T-cell (primary cell): ENCODE data around the gene UBE2E2. TPM values are rescaled to one million over a fixed set of nuclear protein-coding genes. Genes with fewer than 3 reads are reported as not detected.

Experiments used
- ATAC-seq, 4 experiments: fragments of 200-7000 bp in 3 of 4; fragments of 150-1000 bp in 1 of 4; cut with Tn5 transposase; replicated peaks in 1 of 4; 1 replicate in 3 of 4; 2 replicates in 1 of 4; pipeline ENCODE4 v1.10.0; 2021; ENCODE audit warnings: moderate library complexity in 3 of 4, mild to moderate bottlenecking in 2 of 4, moderate number of reproducible peaks in 1 of 4
- CTCF ChIA-PET, 2 donors: fragments of 300-600 bp; sonication (Branson Sonifier 250); formaldehyde crosslinking; loops; one replicate each; lab custom pipeline; 2022; ENCODE audit warnings: antibody characterized with exemption in 2 of 2; lab: Charles Lee
- POLR2A ChIA-PET, 2 donors: fragments of 300-600 bp; sonication (Branson Sonifier 250); formaldehyde crosslinking; loops; one replicate each; lab custom pipeline; 2022; ENCODE audit warnings: antibody characterized with exemption in 2 of 2; lab: Charles Lee
- DNase-seq, 35 experiments: peaks; one replicate each; pipeline versions ENCODE4 v3.0.0 to v3.0.0-alpha.2; 2013 to 2023
- H3K27ac ChIP-seq: one replicate; pipeline ENCODE4 v1.5.1; 2013; ENCODE audit warnings: low read length
- H3K27me3 ChIP-seq, 2 experiments: replicated peaks in 1 of 2; 1 replicate in 1 of 2; 2 replicates in 1 of 2; pipeline versions ENCODE4 v1.6.1 to v1.7.0; 2013; ENCODE audit warnings: low read length in 1 of 2, mixed read lengths in 1 of 2; ENCODE audit not compliant: control insufficient read depth in 2 of 2, insufficient read depth in 2 of 2; ENCODE audit errors: extremely low read depth in 1 of 2
- H3K36me3 ChIP-seq, 2 donors: 1 replicate in 1 of 2; 2 replicates in 1 of 2; pipeline versions ENCODE4 v1.6.1 to v1.7.0; 2013; ENCODE audit warnings: low read length in 1 of 2; ENCODE audit not compliant: control insufficient read depth in 2 of 2, insufficient read depth in 1 of 2; ENCODE audit errors: extremely low read depth in 1 of 2
- H3K4me1 ChIP-seq, 2 experiments: 1 replicate in 1 of 2; 2 replicates in 1 of 2; pipeline versions ENCODE4 v1.6.1 to v1.7.0; 2013; ENCODE audit warnings: low read length in 2 of 2, mixed read lengths in 1 of 2; ENCODE audit not compliant: insufficient read depth in 2 of 2, control insufficient read depth in 1 of 2; ENCODE audit errors: extremely low read depth in 1 of 2
- H3K4me3 ChIP-seq, 2 donors: 1 replicate in 1 of 2; 2 replicates in 1 of 2; pipeline versions ENCODE4 v1.5.1 to v1.7.0; 2013; ENCODE audit warnings: mild to moderate bottlenecking in 2 of 2, low read length in 1 of 2, moderate library complexity in 1 of 2; ENCODE audit not compliant: control insufficient read depth in 1 of 2; ENCODE audit errors: extremely low read depth in 1 of 2
- H3K9me3 ChIP-seq: 2 replicates; pipeline ENCODE4 v1.7.0; 2013
- H3K27ac Mint-ChIP-seq, 2 donors: one replicate each; pipeline ENCODE4 v1.8.0; 2020 to 2021; ENCODE audit warnings: mild to moderate bottlenecking in 2 of 2, mixed read lengths in 2 of 2
- H3K27me3 Mint-ChIP-seq, 2 donors: one replicate each; pipeline ENCODE4 v1.8.0; 2021 to 2022; ENCODE audit warnings: mixed read lengths in 2 of 2
- H3K36me3 Mint-ChIP-seq: one replicate; pipeline ENCODE4 v1.8.0; 2021; ENCODE audit warnings: mixed read lengths
- H3K4me1 Mint-ChIP-seq, 3 donors: one replicate each; pipeline ENCODE4 v1.8.0; 2020 to 2022; ENCODE audit warnings: mixed read lengths in 3 of 3, mild to moderate bottlenecking in 1 of 3
- H3K4me3 Mint-ChIP-seq, 3 donors: one replicate each; pipeline ENCODE4 v1.8.0; 2020 to 2022; ENCODE audit warnings: mild to moderate bottlenecking in 3 of 3, mixed read lengths in 3 of 3, moderate library complexity in 3 of 3
- H3K9me3 Mint-ChIP-seq, 3 donors: one replicate each; pipeline ENCODE4 v1.8.0; 2020 to 2022; ENCODE audit warnings: mixed read lengths in 3 of 3
- WGBS: methylation state at CpG from one replicate; pipeline ENCODE4 v1.1.5; 2013; ENCODE audit warnings: missing lambda C conversion rate; ENCODE audit not compliant: insufficient coverage; 5-methylcytosine and 5-hydroxymethylcytosine counted together
- total RNA-seq, 35 experiments: library from RNA in 6 of 35; stranded (reverse) in 6 of 35; fragments of 120-200 nt in 1 of 35; gene quantifications; one replicate each; pipeline versions ENCODE4 v1.2.1 to v1.2.4 and lab custom pipeline; 2013 to 2026

The UBE2E2 gene
- total RNA-seq, 5 donors from 2014 or later (not counting 1 experiment from before 2014, with no cell fraction given): 7.2 to 17.6 (median 7.5) TPM

GRCh38 chr3:23377928-23378672 is 175.0 kb downstream of the UBE2E2 start:
- Histone ChIP-seq H3K4me3 (no peak overlapping the region), H3K27me3 (no peaks in the 10 kb centered on the region), H3K27ac (no peak overlapping the region), H3K36me3 (no peaks in the 10 kb centered on the region), H3K9me3 (no peaks in the 10 kb centered on the region), H3K4me1 (no peaks in the 10 kb centered on the region)
- Mint-ChIP-seq H3K36me3 (no peaks in the 10 kb centered on the region), H3K27me3 (no peaks in the 10 kb centered on the region), H3K4me3 (no peak overlapping the region), H3K4me1 (peaks cover 6 to 14% (median 12%) of the 10 kb centered on the region in 3 donors), H3K9me3 (peaks cover 0 to 3% (median 0%) of the 10 kb centered on the region in 3 donors), H3K27ac (no peak overlapping the region)
- CTCF ChIA-PET: interaction anchor here (0.6 to 0.7 kb wide), 3 partner anchors 117 to 365 kb away, joined by 3 to 9 read pairs (median 6); no protein-coding TSS in a partner anchor
- POLR2A ChIA-PET: interaction anchor here in 1 of 2 donors (0.6 to 0.7 kb wide), 4 partner anchors 14 to 867 kb away, joined by 3 to 13 read pairs (median 5); no protein-coding TSS in a partner anchor
- no peak for ATAC-seq
- WGBS: no CpG with 5 or more reads among the region's 1 CpG
- no peak for DNase-seq

GRCh38 chr3:23383875-23384274 is 180.7 kb downstream of the UBE2E2 start:
- DNase-seq: no peak
- ChIA-PET POLR2A (interaction anchor here in 1 of 2 donors (0.7 kb wide), 1 partner anchor 847 kb away, joined by 3 read pairs; no protein-coding TSS in a partner anchor), CTCF (no interaction called here)
- no CpG with 5 or more reads among the region's 3 CpGs for WGBS
- no peaks in the 10 kb centered on the region for H3K27me3 Mint-ChIP-seq
- H3K36me3 Mint-ChIP-seq: no peaks in the 10 kb centered on the region
- H3K9me3 Mint-ChIP-seq: peaks cover 0 to 3% (median 0%) of the 10 kb centered on the region in 3 donors
- Histone ChIP-seq H3K27me3 (no peaks in the 10 kb centered on the region), H3K27ac (no peak overlapping the region), H3K4me3 (no peak overlapping the region), H3K4me1 (no peaks in the 10 kb centered on the region), H3K36me3 (no peaks in the 10 kb centered on the region), H3K9me3 (no peaks in the 10 kb centered on the region)
- no peak for ATAC-seq
- no peak overlapping the region for H3K4me3 Mint-ChIP-seq
- H3K27ac Mint-ChIP-seq: no peak overlapping the region
- peaks cover 0 to 9% (median 2%) of the 10 kb centered on the region in 3 donors for H3K4me1 Mint-ChIP-seq

DNA sequence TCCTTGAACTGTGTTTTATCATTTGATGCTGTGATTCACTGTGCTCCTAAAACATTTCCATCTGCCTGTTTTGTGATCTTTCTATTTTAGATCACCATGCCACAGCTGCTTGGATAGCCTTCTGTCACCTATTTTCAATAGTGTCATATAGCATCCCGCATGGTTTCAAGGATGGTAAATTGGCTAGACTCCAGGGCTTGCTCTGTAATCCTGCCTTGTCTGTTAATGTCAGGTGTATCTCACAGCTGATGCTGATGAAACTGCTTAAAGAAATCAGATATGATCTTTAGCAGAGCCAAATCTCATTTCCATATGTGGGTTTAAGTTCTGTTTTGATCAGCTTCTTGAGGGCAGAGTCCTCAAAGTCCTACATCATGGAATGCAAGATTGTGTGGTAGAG is 182.2 kb downstream of the UBE2E2 start:
- no peaks in the 10 kb centered on the region for H3K4me1 ChIP-seq
- ChIA-PET POLR2A (no interaction called here), CTCF (no interaction called here)
- Mint-ChIP-seq H3K4me1 (peaks cover 0 to 10% (median 2%) of the 10 kb centered on the region in 3 donors), H3K36me3 (no peaks in the 10 kb centered on the region), H3K9me3 (no peaks in the 10 kb centered on the region), H3K27me3 (no peaks in the 10 kb centered on the region), H3K4me3 (no peak overlapping the region), H3K27ac (no peak overlapping the region)
- no peak overlapping the region for H3K27ac ChIP-seq
- DNase-seq (no peak), ATAC-seq (no peak)
- no peaks in the 10 kb centered on the region for H3K9me3 ChIP-seq
- H3K36me3 ChIP-seq: no peaks in the 10 kb centered on the region
- no CpG with 5 or more reads among the region's 1 CpG for WGBS
- H3K4me3 ChIP-seq: no peak overlapping the region
- no peaks in the 10 kb centered on the region for H3K27me3 ChIP-seq

DNA sequence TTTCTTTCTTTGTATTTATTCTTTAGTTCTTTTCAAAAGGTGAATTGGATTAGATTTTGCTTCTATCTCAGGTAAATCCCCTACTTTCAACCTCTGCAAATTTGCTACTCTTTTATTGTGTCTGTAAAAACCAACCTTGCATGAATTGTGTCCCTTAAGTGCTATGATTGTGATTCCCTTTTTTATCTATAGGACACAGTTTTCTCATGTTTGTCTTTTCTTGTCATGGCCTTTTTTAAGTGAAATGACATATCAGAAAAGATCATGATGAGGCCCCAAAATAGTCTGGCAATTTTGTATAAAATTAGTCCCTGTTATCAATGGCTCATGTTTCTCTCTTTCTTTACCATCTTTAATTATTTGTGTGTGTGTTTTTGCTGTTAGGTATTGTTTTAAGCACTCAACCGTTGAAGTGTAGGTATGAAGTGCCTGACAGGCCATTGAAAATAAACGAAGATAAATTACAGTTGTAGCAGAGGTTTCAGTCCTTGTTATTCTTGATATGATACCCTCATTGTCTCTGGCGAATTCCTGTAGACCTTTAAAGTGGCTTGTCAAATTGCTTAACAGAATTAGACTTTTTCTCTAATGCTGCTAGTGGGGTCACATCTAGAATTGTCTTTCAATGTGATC is 184.3 kb downstream of the UBE2E2 start:
- Mint-ChIP-seq H3K27me3 (no peaks in the 10 kb centered on the region), H3K36me3 (no peaks in the 10 kb centered on the region)

DNA sequence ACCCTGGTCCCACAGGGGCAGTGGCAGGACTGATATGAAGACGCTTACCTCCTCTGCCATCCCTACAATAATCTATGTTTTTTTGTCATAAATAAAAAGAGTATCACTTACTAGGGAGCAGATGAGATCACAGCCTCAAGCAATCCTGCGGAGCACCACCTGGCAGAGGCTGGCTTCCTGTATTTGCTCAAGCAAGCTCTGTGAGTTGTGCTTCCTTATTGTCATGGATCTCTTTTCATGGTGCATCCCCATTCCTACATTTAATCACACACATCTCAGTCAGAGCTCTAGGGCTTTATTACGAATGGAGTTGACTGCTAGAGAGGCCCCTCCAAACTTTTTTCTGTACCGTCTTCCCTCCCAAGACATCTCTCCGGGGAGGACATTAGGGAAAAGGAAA is 186.0 kb downstream of the UBE2E2 start:
- no peak overlapping the region for H3K27ac Mint-ChIP-seq

More for the DNA sequence above, 184.3 kb downstream of the UBE2E2 start:
- ATAC-seq (no peak), DNase-seq (no peak)
- Mint-ChIP-seq H3K4me3 (no peak overlapping the region), H3K4me1 (peaks cover 2 to 15% (median 8%) of the 10 kb centered on the region in 3 donors), H3K27ac (no peak overlapping the region), H3K9me3 (no peaks in the 10 kb centered on the region)
- Histone ChIP-seq H3K4me3 (no peak overlapping the region), H3K4me1 (no peaks in the 10 kb centered on the region), H3K27ac (no peak overlapping the region), H3K27me3 (no peaks in the 10 kb centered on the region), H3K36me3 (no peaks in the 10 kb centered on the region), H3K9me3 (no peaks in the 10 kb centered on the region)
- CTCF ChIA-PET: no interaction called here
- WGBS: 92% methylated on average over 2 of the region's 3 CpGs
- POLR2A ChIA-PET: no interaction called here

DNA sequence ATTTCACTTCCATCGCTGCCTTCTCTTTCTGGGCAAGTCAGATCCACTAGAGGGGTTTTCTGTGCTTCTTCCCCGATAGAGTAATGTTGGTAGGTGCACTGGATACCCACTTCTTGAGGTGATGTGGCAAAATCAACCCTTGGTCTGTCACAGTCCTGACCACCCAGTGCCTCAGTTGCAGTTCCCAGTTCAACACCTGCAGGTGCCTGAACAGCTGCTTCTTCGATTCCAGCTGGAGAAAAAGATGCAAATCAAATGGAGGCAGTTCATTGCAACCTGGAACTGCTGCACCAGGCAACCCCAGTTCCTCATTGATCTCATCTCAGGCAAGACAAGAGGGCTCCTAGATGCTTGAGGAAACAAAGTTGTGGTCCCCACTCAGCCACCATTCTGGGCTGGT is 186.6 kb downstream of the UBE2E2 start:
- H3K27ac ChIP-seq: no peak overlapping the region
- no peak overlapping the region for H3K4me3 ChIP-seq
- no peaks in the 10 kb centered on the region for H3K9me3 ChIP-seq
- ATAC-seq (no peak), DNase-seq (no peak)
- ChIA-PET POLR2A (no interaction called here), CTCF (interaction anchor here in 1 of 2 donors (0.6 kb wide), 1 partner anchor 562 kb away, joined by 3 read pairs; no protein-coding TSS in a partner anchor)
- Mint-ChIP-seq H3K27ac (no peak overlapping the region), H3K36me3 (no peaks in the 10 kb centered on the region), H3K9me3 (no peaks in the 10 kb centered on the region), H3K4me1 (peaks cover 2 to 25% (median 11%) of the 10 kb centered on the region in 3 donors), H3K4me3 (no peak overlapping the region), H3K27me3 (no peaks in the 10 kb centered on the region)
- H3K36me3 ChIP-seq: no peaks in the 10 kb centered on the region
- no peaks in the 10 kb centered on the region for H3K4me1 ChIP-seq
- 50% methylated on average over 1 of the region's 3 CpGs for WGBS
- H3K27me3 ChIP-seq: no peaks in the 10 kb centered on the region

More for the DNA sequence above, 186.0 kb downstream of the UBE2E2 start:
- H3K9me3 Mint-ChIP-seq: no peaks in the 10 kb centered on the region
- no peaks in the 10 kb centered on the region for H3K36me3 ChIP-seq
- ATAC-seq: no peak
- WGBS: no CpG with 5 or more reads among the region's 5 CpGs
- ChIA-PET CTCF (no interaction called here), POLR2A (no interaction called here)
- no peaks in the 10 kb centered on the region for H3K36me3 Mint-ChIP-seq
- no peak overlapping the region for H3K27ac ChIP-seq
- no peaks in the 10 kb centered on the region for H3K9me3 ChIP-seq
- H3K4me3 ChIP-seq: no peak overlapping the region
- DNase-seq: no peak
- no peaks in the 10 kb centered on the region for H3K27me3 ChIP-seq
- no peaks in the 10 kb centered on the region for H3K4me1 ChIP-seq
- H3K4me3 Mint-ChIP-seq: no peak overlapping the region
- H3K4me1 Mint-ChIP-seq: peaks cover 2 to 25% (median 11%) of the 10 kb centered on the region in 3 donors
- no peaks in the 10 kb centered on the region for H3K27me3 Mint-ChIP-seq
